VCaP (cell line): ENCODE data around the gene BAG1.

Experiments used
- H3K27ac ChIP-seq: fragments of 450-650 bp; 2 replicates; pipeline ENCODE4 v1.5.1; 2017
- TF ChIP-seq, protein P1 (sequence below): fragments of 450-650 bp; conservative IDR thresholded peaks from 2 replicates; pipeline ENCODE4 v1.5.1; 2017; ENCODE audit warnings: mild to moderate bottlenecking, moderate library complexity

The BAG1 gene

DNA sequence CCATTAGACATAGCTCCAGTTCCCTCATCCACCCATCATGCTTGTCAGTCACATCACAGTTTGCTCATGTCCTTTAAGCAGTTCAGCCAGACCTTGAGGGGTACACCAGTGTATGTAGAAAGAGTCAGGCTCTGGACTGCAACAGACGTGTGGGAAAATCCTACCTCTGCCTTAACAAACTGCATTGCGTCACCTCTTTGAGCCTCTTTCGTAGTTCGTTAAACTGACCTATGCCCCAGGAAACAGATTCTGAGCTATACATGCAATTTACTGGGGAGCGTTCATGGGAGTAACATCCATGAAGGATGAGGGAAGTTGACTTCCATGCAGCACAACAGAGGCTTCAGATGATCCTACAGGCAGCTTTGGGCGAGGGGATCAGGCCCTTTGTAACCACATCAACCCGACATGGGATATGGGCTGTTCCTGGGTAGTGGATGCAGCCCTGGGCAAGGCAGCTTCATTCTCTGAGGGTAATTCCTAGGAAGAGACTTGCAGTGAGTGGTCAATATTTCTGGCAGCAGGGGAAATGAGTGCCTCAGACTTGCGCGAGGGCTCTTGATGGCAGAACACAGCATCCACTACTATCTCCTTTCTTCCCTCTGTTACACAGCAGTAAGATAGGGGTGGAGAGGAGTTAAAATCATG is 20.2 kb downstream of the BAG1 start:
- no peak overlapping the region for H3K27ac ChIP-seq
- TF ChIP-seq, protein P1, sequence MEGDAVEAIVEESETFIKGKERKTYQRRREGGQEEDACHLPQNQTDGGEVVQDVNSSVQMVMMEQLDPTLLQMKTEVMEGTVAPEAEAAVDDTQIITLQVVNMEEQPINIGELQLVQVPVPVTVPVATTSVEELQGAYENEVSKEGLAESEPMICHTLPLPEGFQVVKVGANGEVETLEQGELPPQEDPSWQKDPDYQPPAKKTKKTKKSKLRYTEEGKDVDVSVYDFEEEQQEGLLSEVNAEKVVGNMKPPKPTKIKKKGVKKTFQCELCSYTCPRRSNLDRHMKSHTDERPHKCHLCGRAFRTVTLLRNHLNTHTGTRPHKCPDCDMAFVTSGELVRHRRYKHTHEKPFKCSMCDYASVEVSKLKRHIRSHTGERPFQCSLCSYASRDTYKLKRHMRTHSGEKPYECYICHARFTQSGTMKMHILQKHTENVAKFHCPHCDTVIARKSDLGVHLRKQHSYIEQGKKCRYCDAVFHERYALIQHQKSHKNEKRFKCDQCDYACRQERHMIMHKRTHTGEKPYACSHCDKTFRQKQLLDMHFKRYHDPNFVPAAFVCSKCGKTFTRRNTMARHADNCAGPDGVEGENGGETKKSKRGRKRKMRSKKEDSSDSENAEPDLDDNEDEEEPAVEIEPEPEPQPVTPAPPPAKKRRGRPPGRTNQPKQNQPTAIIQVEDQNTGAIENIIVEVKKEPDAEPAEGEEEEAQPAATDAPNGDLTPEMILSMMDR = no peak

DNA sequence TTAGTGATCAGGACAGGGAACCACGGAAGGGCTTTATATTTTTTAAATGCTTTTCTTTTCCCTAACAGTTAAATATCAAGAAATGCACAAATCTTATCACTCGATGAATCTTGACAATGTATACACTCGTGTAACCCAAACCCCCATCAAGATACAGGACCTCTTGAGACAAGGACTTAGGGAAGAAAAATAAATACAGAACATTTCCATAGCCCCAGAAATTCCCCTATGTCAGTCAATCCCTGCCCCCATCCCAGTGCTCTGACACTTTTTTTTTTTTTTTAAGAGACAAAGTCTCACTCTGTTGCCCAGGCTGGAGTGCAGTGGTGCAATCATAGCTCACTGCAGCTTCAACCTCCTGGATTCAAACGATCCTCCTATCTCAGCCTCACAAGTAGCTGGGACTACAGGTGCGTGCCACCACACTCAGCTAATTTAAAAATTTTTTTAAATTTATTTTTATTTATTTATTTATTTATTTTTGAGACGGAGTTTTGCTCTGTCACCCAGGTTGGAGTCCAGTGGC is 21.8 kb downstream of the BAG1 start:
- TF ChIP-seq, protein P1 = no peak
- H3K27ac ChIP-seq = no peak overlapping the region

DNA sequence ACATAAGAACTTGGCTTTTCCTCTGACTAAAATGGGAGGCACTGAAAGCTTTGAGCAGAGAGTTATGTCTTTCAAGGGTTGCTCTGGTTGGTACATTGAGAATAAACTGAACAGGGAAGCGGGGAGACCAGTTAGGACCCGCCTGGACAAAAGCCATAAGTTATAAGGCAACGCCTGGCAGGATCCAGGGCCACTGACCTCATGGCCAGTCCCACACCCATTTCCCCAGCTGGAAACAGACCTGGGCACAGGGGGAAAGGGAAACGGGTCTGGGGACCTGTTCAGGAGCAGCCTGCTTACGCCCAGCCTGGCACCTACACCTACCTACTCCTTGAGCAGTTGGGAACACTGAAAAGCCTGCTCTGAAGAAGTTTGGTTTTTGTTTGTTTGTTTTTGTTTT is 23.2 kb downstream of the BAG1 start:
- no peak overlapping the region for H3K27ac ChIP-seq
- TF ChIP-seq, protein P1 = no peak

DNA sequence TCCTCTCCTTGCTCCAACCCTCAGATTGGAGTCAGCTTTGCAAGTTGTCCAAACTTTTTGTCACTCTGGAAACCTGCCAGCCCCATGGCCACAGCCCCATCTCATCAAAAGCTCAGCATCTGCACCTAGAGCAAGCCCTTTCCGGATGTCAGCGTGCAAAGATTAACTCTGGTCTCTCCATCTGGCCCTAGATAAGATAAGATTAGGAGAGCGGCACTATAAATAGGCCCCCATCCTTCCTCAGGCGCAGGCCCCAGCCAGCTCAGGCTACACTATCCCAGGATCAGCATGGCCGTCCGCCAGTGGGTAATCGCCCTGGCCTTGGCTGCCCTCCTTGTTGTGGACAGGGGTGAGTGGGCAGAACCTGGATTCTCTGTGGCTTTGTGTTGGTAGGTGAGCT is 24.6 kb downstream of the BAG1 start, which contains the start of gene SPINK4:
Gene SPINK4 (plus strand): TSS at position 247 of the 400 bp plus-strand sequence. CDS start 42 bp downstream, at position 289.
- H3K27ac ChIP-seq = no peak within 1 kb of the TSS
- TF ChIP-seq, protein P1 = no peak

DNA sequence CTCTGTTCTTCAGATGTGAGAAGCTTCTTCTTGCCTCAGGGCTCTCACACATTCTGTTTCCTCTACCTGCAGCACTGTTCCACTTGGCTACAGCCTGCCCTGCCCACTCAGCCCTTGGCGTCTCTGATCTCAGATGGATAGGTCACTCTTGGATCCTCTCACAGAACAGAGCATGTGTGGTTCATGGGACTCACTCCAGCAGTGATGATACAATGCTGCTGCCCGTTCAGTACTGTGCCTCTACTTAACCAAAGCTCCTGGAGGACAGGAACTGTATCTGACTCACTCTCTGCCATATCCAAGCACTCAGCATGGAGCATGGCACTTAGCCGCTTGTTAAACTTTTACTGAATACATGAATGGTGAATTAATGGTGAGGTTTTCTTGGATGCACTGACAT is 27.9 kb downstream of the BAG1 start:
- no peak overlapping the region for H3K27ac ChIP-seq
- TF ChIP-seq, protein P1 = no peak

DNA sequence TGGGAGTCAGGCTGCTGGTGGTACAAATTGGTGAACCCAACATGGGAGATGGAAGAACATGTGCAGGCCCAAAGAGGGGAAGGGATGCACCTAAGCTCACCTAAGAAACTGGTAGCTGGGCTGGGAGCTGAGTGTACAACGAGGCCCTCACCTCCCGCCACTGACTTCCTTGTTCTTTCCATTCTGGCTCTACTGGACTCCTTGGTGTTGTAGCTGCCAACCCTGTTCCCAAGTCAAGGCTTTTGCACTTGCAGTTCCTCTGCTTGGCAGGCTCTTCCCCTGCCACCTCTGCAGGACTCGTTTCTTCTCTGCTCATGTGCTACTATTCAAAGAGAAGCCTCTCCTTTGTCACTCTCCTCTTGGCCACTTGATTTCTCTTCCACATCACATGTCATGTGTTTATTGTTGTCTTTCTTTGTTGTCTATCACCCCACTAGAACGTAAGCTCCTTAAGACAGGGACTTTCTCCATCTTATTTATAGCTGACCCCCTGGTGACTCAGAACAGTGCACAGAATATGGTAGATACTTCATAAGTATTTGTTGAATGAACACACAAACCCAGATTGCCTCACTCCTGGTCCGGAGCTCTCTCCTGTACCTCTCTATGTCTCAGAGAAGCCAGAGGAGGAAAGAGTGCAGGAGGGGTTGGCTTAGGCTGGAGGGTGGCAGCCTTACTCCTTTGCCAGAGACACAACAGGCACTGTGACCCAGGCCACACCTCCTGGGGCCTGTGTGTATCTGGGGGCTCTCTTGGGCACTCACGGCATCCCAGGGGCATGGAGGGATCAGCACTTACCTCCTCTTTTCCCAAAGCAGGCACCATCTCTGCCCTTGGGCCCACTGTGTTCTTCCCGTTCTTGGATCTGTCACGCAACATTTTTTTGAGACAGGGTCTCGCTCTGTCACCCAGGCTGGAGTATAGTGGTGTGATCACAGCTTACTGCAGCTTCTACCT is 29.7 kb downstream of the BAG1 start:
- TF ChIP-seq, protein P1 = no peak
- H3K27ac ChIP-seq = no peak overlapping the region
